ENCODE results near the gene SLC7A5. TPM values are rescaled to one million over a fixed set of nuclear protein-coding genes. Genes with fewer than 3 reads are reported as not detected.

The SLC7A5 gene
- total and polyA plus RNA-seq, 2 of the 13 experiments (the other 11 are each of a cell fraction or from before 2014, with no cell fraction given) = 79.6 to 155 TPM

DNA sequence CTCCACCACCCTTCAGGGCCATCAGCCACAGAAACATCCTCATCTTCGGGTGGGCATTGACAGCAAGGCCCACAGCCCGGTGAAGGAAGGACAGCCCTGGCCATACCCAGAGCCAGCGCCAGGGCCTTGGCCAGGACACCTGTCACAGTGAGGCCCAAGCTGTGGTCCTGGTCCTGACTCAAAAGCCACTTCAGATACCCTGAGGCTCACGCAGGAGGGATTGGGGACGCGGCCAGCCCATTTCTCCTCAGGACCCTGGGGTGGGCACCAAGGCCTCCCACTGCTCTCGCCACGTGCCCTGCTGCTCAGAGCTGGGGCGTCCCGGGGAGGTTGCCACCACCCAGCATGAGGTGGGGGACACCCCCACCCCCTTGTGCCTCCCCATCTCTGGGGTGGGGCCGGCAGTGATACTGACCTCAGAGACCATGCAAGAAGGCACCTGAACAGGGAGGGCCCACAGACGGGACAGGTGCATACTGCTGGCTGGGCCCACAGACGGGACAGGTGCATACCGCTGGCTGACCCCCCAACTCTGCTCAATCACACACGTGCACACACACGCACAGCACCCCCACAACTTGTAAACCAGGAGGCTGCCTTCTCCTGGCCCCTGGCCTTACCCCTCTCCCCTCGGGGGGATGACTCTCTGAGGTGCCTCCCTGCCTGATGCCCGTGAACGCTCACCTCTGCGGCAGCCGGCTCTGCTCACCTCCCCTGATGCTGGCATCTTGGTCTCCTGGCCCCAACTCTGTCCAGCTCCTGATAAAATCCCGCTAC, 14.2 kb downstream of the SLC7A5 start (continued):
- TF ChIP-seq, protein P1, sequence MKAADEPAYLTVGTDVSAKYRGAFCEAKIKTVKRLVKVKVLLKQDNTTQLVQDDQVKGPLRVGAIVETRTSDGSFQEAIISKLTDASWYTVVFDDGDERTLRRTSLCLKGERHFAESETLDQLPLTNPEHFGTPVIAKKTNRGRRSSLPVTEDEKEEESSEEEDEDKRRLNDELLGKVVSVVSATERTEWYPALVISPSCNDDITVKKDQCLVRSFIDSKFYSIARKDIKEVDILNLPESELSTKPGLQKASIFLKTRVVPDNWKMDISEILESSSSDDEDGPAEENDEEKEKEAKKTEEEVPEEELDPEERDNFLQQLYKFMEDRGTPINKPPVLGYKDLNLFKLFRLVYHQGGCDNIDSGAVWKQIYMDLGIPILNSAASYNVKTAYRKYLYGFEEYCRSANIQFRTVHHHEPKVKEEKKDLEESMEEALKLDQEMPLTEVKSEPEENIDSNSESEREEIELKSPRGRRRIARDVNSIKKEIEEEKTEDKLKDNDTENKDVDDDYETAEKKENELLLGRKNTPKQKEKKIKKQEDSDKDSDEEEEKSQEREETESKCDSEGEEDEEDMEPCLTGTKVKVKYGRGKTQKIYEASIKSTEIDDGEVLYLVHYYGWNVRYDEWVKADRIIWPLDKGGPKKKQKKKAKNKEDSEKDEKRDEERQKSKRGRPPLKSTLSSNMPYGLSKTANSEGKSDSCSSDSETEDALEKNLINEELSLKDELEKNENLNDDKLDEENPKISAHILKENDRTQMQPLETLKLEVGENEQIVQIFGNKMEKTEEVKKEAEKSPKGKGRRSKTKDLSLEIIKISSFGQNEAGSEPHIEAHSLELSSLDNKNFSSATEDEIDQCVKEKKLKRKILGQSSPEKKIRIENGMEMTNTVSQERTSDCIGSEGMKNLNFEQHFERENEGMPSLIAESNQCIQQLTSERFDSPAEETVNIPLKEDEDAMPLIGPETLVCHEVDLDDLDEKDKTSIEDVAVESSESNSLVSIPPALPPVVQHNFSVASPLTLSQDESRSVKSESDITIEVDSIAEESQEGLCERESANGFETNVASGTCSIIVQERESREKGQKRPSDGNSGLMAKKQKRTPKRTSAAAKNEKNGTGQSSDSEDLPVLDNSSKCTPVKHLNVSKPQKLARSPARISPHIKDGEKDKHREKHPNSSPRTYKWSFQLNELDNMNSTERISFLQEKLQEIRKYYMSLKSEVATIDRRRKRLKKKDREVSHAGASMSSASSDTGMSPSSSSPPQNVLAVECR (CRISPR knock-in tag; IDR thresholded peaks at IDR 0.05; ENCODE audit: borderline replicate concordance) = no peak; the same call in 1 of the 2 replicates
- TF ChIP-seq ZNF496 (CRISPR knock-in tag; IDR thresholded peaks at IDR 0.05; ENCODE audit: insufficient replicate concordance) (no peak), PPARG (CRISPR knock-in tag; conservative IDR thresholded peaks at IDR 0.05) (no peak), ZNF850 (CRISPR knock-in tag; conservative IDR thresholded peaks at IDR 0.05) (no peak), ZNF562 (CRISPR knock-in tag; IDR thresholded peaks at IDR 0.05; ENCODE audit: borderline replicate concordance) (no peak), SYNCRIP (IDR thresholded peaks at IDR 0.05; ENCODE audit: insufficient read depth, low read depth, low read length) (no peak), ZNF557 (CRISPR knock-in tag; IDR thresholded peaks at IDR 0.05) (no peak), AGO2 (optimal IDR thresholded peaks at IDR 0.05; ENCODE audit: low read depth, low read length) (peak; percentile 91), PAWR (CRISPR knock-in tag; IDR thresholded peaks at IDR 0.05; ENCODE audit: borderline replicate concordance) (no peak), MEF2D (CRISPR knock-in tag; IDR thresholded peaks at IDR 0.05) (no peak)
- TF ChIP-seq, protein P2, sequence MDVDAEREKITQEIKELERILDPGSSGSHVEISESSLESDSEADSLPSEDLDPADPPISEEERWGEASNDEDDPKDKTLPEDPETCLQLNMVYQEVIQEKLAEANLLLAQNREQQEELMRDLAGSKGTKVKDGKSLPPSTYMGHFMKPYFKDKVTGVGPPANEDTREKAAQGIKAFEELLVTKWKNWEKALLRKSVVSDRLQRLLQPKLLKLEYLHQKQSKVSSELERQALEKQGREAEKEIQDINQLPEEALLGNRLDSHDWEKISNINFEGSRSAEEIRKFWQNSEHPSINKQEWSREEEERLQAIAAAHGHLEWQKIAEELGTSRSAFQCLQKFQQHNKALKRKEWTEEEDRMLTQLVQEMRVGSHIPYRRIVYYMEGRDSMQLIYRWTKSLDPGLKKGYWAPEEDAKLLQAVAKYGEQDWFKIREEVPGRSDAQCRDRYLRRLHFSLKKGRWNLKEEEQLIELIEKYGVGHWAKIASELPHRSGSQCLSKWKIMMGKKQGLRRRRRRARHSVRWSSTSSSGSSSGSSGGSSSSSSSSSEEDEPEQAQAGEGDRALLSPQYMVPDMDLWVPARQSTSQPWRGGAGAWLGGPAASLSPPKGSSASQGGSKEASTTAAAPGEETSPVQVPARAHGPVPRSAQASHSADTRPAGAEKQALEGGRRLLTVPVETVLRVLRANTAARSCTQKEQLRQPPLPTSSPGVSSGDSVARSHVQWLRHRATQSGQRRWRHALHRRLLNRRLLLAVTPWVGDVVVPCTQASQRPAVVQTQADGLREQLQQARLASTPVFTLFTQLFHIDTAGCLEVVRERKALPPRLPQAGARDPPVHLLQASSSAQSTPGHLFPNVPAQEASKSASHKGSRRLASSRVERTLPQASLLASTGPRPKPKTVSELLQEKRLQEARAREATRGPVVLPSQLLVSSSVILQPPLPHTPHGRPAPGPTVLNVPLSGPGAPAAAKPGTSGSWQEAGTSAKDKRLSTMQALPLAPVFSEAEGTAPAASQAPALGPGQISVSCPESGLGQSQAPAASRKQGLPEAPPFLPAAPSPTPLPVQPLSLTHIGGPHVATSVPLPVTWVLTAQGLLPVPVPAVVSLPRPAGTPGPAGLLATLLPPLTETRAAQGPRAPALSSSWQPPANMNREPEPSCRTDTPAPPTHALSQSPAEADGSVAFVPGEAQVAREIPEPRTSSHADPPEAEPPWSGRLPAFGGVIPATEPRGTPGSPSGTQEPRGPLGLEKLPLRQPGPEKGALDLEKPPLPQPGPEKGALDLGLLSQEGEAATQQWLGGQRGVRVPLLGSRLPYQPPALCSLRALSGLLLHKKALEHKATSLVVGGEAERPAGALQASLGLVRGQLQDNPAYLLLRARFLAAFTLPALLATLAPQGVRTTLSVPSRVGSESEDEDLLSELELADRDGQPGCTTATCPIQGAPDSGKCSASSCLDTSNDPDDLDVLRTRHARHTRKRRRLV (CRISPR knock-in tag; IDR thresholded peaks at IDR 0.05) = no peak
- TF ChIP-seq, protein P3, sequence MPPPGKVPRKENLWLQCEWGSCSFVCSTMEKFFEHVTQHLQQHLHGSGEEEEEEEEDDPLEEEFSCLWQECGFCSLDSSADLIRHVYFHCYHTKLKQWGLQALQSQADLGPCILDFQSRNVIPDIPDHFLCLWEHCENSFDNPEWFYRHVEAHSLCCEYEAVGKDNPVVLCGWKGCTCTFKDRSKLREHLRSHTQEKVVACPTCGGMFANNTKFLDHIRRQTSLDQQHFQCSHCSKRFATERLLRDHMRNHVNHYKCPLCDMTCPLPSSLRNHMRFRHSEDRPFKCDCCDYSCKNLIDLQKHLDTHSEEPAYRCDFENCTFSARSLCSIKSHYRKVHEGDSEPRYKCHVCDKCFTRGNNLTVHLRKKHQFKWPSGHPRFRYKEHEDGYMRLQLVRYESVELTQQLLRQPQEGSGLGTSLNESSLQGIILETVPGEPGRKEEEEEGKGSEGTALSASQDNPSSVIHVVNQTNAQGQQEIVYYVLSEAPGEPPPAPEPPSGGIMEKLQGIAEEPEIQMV (CRISPR knock-in tag; IDR thresholded peaks at IDR 0.05; ENCODE audit: low read depth) = no peak
- TF ChIP-seq, protein P4, sequence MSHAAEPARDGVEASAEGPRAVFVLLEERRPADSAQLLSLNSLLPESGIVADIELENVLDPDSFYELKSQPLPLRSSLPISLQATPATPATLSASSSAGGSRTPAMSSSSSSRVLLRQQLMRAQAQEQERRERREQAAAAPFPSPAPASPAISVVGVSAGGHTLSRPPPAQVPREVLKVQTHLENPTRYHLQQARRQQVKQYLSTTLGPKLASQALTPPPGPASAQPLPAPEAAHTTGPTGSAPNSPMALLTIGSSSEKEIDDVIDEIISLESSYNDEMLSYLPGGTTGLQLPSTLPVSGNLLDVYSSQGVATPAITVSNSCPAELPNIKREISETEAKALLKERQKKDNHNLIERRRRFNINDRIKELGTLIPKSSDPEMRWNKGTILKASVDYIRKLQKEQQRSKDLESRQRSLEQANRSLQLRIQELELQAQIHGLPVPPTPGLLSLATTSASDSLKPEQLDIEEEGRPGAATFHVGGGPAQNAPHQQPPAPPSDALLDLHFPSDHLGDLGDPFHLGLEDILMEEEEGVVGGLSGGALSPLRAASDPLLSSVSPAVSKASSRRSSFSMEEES (CRISPR knock-in tag; IDR thresholded peaks at IDR 0.05) = no peak
- TF ChIP-seq, protein P5, sequence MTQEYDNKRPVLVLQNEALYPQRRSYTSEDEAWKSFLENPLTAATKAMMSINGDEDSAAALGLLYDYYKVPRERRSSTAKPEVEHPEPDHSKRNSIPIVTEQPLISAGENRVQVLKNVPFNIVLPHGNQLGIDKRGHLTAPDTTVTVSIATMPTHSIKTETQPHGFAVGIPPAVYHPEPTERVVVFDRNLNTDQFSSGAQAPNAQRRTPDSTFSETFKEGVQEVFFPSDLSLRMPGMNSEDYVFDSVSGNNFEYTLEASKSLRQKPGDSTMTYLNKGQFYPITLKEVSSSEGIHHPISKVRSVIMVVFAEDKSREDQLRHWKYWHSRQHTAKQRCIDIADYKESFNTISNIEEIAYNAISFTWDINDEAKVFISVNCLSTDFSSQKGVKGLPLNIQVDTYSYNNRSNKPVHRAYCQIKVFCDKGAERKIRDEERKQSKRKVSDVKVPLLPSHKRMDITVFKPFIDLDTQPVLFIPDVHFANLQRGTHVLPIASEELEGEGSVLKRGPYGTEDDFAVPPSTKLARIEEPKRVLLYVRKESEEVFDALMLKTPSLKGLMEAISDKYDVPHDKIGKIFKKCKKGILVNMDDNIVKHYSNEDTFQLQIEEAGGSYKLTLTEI (CRISPR knock-in tag; conservative IDR thresholded peaks at IDR 0.05) = no peak
